Measurements from ENCODE around the gene SEMA6C.
A peak's percentile ranks its signal among the peaks of the same experiment; 100 is the strongest.

The SEMA6C gene

DNA sequence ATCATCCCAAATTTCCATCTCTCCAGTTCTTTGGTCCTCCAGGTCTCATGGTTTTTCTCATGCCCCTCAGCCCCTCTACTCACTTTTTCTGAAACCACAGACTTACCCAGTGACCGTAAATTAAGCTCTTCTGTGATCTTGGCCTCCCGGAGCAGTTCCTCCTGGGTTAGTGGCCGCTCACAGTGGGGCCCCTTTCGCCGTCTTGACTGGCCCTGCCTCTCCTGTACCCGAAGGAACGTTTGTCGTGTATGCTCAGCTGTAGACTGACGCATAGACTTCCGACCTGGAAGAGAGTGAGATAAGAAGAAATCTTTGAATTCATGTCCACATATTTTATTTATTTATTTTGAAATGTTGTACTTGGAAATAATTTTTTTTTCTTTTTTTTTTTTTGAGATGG, 37.8 kb upstream of the SEMA6C start:
- TF ChIP-seq, protein P1, sequence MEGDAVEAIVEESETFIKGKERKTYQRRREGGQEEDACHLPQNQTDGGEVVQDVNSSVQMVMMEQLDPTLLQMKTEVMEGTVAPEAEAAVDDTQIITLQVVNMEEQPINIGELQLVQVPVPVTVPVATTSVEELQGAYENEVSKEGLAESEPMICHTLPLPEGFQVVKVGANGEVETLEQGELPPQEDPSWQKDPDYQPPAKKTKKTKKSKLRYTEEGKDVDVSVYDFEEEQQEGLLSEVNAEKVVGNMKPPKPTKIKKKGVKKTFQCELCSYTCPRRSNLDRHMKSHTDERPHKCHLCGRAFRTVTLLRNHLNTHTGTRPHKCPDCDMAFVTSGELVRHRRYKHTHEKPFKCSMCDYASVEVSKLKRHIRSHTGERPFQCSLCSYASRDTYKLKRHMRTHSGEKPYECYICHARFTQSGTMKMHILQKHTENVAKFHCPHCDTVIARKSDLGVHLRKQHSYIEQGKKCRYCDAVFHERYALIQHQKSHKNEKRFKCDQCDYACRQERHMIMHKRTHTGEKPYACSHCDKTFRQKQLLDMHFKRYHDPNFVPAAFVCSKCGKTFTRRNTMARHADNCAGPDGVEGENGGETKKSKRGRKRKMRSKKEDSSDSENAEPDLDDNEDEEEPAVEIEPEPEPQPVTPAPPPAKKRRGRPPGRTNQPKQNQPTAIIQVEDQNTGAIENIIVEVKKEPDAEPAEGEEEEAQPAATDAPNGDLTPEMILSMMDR (IDR thresholded peaks at IDR 0.05): no peak

DNA sequence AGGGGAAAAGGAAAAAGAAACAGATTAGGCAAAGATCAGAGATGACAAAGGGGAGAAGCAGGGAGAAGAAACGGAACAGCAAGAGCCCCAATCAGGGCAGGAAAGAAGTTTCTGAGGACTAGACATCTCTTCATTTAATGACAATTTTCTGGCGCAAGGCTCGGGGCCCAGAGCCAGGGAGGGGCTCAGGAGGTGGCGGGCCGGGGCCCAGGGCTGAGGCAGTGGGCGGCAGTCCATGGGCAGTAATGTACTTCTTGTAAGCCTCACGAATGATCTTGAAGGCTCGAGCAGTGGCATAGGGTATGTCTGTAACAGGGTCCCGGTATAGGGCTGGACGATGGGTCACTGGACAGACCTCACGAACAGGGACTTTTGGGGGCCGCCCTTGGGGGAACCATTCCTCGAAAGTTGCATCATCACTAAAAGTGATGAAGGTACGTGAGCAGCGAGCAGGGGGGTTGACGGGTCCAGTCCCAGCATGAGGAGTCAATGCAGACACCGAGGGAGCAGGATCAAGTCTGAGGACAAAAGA, 30.1 kb upstream of the SEMA6C start:
- TF ChIP-seq, protein P1 (IDR thresholded peaks at IDR 0.05): no peak

DNA sequence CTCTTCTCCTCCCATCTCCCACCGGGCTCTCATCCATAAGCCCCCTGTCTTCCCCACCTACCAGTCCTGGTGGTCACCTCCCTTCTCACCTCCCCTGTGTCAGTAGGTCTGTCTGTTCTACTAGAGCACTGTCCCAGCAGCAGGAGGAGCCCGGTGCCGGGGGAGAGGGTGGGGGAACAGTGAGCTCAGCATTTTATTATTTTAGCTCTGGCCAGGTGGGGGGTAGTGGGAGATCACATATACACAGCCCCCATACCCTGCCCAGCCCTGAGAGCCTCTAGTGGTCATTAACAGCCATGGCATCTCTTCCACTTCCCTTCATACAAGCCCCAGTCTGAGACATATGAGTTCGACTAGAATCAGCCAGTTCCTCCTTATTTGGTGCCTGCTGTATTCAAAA, 29.4 kb upstream of the SEMA6C start, which contains the start of gene TMOD4:
Gene TMOD4 (minus strand): TSS at position 119 of the 400 bp plus-strand sequence. CDS start 1,106 bp downstream, outside the sequence.
- TF ChIP-seq, protein P1 (IDR thresholded peaks at IDR 0.05): peak; percentile 56

DNA sequence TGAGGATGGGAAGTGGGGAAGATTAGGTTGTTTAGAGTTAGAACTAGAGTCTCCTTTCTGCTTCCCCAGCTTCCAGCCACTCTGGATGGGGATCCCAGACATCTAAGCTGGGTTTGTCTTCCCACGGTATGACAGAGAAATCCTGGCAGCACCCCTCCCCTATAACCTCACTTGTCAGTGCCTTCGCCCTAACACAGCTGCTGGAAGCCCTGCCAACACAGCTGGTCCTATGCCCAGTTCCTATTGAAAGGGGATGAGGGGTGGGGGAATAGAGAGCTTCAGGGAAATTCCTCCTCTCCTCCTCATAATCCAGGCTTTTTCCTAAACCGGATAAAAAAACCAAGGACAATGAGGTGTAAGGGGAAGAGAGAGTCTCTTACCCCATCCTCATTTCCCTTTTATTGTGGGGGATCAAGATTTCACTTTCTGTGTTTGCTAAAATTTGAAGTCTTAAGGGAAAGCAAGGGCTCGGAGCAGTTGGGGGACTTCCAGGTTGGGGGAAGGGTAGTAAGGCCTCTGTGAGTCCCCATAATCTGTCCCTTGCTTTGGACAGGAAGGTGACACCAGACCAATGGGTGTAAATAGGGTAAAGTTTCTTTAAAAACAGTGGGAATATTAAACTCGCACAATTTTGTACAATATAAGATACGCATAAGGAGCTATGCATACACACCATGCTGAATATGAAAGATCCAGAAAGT, 28.8 kb upstream of the SEMA6C start:
- TF ChIP-seq, protein P1 (IDR thresholded peaks at IDR 0.05): no peak

DNA sequence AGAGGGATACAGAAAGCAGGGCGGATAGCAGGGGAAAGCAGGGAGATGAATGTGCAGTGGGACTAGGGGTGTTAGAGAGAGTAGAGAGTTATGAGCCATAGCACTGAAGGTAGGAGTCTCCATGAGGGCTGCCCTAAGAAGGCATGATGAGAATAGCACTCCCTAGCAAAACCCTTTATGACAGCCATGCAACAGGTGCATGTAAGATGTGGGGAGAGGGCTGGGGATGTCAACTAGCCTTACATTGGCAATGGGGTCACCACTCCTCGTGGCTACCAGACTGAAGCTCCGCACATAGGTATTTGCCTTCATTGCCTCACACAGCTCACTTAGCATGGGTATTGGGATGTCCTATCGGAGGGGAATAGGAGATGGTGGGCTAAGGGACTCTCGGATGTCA, 24.8 kb upstream of the SEMA6C start:
- TF ChIP-seq, protein P1 (IDR thresholded peaks at IDR 0.05): no peak

DNA sequence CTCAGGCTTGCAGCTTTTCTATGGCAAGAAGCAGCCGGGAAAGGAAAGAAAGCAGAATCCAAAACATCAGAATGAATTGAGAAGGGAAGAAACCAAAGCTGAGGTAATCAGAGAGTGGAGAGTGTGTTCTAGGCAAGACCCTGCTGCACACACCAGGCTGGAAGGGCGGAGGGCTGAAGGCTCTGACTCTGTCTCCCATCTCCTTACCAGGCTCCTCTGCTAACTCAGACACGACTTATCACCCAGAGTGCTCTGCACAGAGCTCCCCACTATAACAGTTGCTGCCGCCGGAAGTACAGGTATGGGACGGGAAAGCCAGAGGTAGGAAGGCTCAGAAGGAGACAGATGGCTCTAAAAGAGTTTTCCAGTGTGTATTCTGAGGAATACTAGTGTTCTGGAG, 20.7 kb upstream of the SEMA6C start:
- TF ChIP-seq, protein P1 (IDR thresholded peaks at IDR 0.05): no peak

DNA sequence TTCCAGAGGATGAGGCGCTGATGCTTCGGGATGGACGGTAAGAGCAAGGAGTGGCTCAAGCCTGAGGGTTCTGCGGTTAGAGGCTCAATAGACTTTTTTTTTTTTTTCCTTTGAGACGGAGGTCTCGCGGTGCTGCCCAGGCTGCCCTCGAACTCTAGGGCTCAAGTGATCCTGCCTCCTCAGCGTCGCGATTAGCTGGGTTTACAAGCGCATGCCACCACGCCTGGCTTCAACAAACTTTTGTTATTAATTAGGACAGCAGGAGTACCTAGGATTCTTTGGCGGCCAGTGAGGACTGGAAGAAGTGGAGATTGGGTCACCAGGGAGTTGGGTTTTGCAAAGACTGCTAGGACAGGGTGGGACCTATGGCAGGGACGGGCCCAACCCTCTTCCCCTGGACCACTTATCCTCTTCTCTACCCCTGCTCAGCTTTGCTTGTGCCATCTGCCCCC, 20.1 kb upstream of the SEMA6C start:
- TF ChIP-seq, protein P1 (IDR thresholded peaks at IDR 0.05): no peak
